IMR-90 (cell line): ENCODE measurements around the gene ATG9B. TPM values are rescaled to one million over a fixed set of nuclear protein-coding genes. Genes with fewer than 3 reads are reported as not detected.

Source experiments
- ATAC-seq: fragments of 200-7000 bp; cut with Tn5 transposase; 2 replicates; pipeline ENCODE4 v1.9.1; 2020; ENCODE audit warnings: low read depth, mild to moderate bottlenecking, moderate library complexity
- BruUV-seq: library from RNA; stranded (reverse); fragments of 400-500 nt; replicated peaks from 2 replicates; lab custom pipeline; 2021; lab: Mats Ljungman, UMichigan
- CTCF ChIA-PET: fragments of 300-600 bp; formaldehyde crosslinking; extraction: SDS; loops from one replicate; lab custom pipeline; 2021; ENCODE audit warnings: antibody characterized with exemption; lab: Yijun Ruan, JAX
- POLR2A ChIA-PET: fragments of 300-600 bp; sonication (Branson Sonifier 250); formaldehyde crosslinking; loops from one replicate; lab custom pipeline; 2022; ENCODE audit warnings: antibody characterized with exemption; ENCODE audit not compliant: unreplicated experiment; lab: Charles Lee
- DNase-seq: peaks from one replicate; pipeline ENCODE4 v3.0.0; 2013
- H2AFZ ChIP-seq: replicated peaks from 2 replicates; pipeline ENCODE3; 2013; ENCODE audit warnings: low read length, mild to moderate bottlenecking; ENCODE audit not compliant: poor library complexity
- H2AK5ac ChIP-seq: 2 replicates; pipeline ENCODE4 v1.6.1; 2013; ENCODE audit warnings: low read depth, low read length, inconsistent platforms
- H2AK9ac ChIP-seq: replicated peaks from 2 replicates; pipeline ENCODE3; 2013; ENCODE audit warnings: mild to moderate bottlenecking, low read depth, low read length, moderate library complexity; ENCODE audit not compliant: poor library complexity
- H2BK120ac ChIP-seq: 2 replicates; pipeline ENCODE4 v1.6.1; 2013; ENCODE audit warnings: low read depth, low read length, inconsistent platforms
- H2BK15ac ChIP-seq: 3 replicates; pipeline ENCODE4 v1.6.1; 2013; ENCODE audit warnings: low read depth, low read length, inconsistent platforms
- H2BK20ac ChIP-seq: 2 replicates; pipeline ENCODE4 v1.6.1; 2013; ENCODE audit warnings: low read depth, mild to moderate bottlenecking, inconsistent platforms, low read length, moderate library complexity
- H2BK5ac ChIP-seq: 2 replicates; pipeline ENCODE4 v1.6.1; 2013; ENCODE audit warnings: mild to moderate bottlenecking, low read depth, low read length, inconsistent platforms; ENCODE audit not compliant: poor library complexity, severe bottlenecking
- H3K14ac ChIP-seq: replicated peaks from 2 replicates; pipeline ENCODE4 v1.6.1; 2013; ENCODE audit warnings: low read depth, low read length, inconsistent platforms
- H3K18ac ChIP-seq: 2 replicates; pipeline ENCODE4 v1.6.1; 2013; ENCODE audit warnings: low read depth, low read length, control low read depth
- H3K23ac ChIP-seq: 2 replicates; pipeline ENCODE4 v1.6.1; 2013; ENCODE audit warnings: low read depth, low read length, inconsistent platforms
- H3K27ac ChIP-seq: 2 replicates; pipeline ENCODE4 v1.5.1; 2013; ENCODE audit warnings: mild to moderate bottlenecking, control low read depth, low read length; ENCODE audit not compliant: insufficient read depth
- H3K27me3 ChIP-seq: 2 replicates; pipeline ENCODE4 v1.6.1; 2013; ENCODE audit warnings: low read length; ENCODE audit not compliant: control insufficient read depth, insufficient read depth
- H3K36me3 ChIP-seq: 2 replicates; pipeline ENCODE4 v1.6.1; 2013; ENCODE audit warnings: low read length, mixed read lengths; ENCODE audit not compliant: control insufficient read depth, insufficient read depth
- H3K4ac ChIP-seq: 2 replicates; pipeline ENCODE4 v1.6.1; 2013; ENCODE audit warnings: low read depth, low read length, inconsistent platforms
- H3K4me1 ChIP-seq: 2 replicates; pipeline ENCODE4 v1.6.1; 2013; ENCODE audit warnings: low read length, mixed read lengths; ENCODE audit not compliant: control insufficient read depth, insufficient read depth
- H3K4me2 ChIP-seq: 2 replicates; pipeline ENCODE4 v1.6.1; 2013; ENCODE audit warnings: low read depth, mild to moderate bottlenecking, control low read depth, low read length, moderate library complexity
- H3K4me3 ChIP-seq: 2 replicates; pipeline ENCODE4 v1.5.1; 2013; ENCODE audit warnings: low read depth, mild to moderate bottlenecking, control low read depth, low read length, moderate library complexity; ENCODE audit not compliant: insufficient read depth
- H3K56ac ChIP-seq: 2 replicates; pipeline ENCODE4 v1.6.1; 2013; ENCODE audit warnings: low read length, inconsistent platforms; ENCODE audit not compliant: insufficient read depth; ENCODE audit errors: extremely low read depth
- H3K79me1 ChIP-seq, 2 experiments: 2 replicates each; pipeline ENCODE4 v1.6.1; 2013; ENCODE audit warnings: low read length in 2 of 2, inconsistent platforms in 1 of 2, low read depth in 1 of 2
- H3K9ac ChIP-seq: 2 replicates; pipeline ENCODE4 v1.6.1; 2013; ENCODE audit warnings: low read depth, low read length, control low read depth
- H3K9me1 ChIP-seq: 2 replicates; pipeline ENCODE4 v1.6.1; 2013; ENCODE audit warnings: low read length, inconsistent platforms; ENCODE audit not compliant: insufficient read depth
- H3K9me3 ChIP-seq: 2 replicates; pipeline ENCODE4 v1.6.1; 2013; ENCODE audit warnings: low read length; ENCODE audit not compliant: control insufficient read depth, insufficient read depth
- H4K20me1 ChIP-seq: 2 replicates; pipeline ENCODE4 v1.6.1; 2013; ENCODE audit warnings: low read length, inconsistent platforms; ENCODE audit not compliant: insufficient read depth
- H4K5ac ChIP-seq: 2 replicates; pipeline ENCODE4 v1.6.1; 2013; ENCODE audit warnings: mild to moderate bottlenecking, low read depth, low read length, control low read depth
- H4K8ac ChIP-seq, 2 experiments: 2 replicates each; pipeline ENCODE4 v1.6.1; 2013; ENCODE audit warnings: low read depth in 2 of 2, low read length in 2 of 2, control low read depth in 1 of 2, inconsistent platforms in 1 of 2
- H4K91ac ChIP-seq: 2 replicates; pipeline ENCODE4 v1.6.1; 2013; ENCODE audit warnings: low read depth, low read length, inconsistent platforms; ENCODE audit not compliant: insufficient read depth
- BHLHE40 ChIP-seq: fragments of 150-350 bp; IDR thresholded peaks from 2 replicates; pipeline ENCODE4 v1.6.1; 2016; ENCODE audit warnings: mild to moderate bottlenecking, low read depth, low read length
- CHD1 ChIP-seq: IDR thresholded peaks from 2 replicates; pipeline ENCODE4 v1.6.1; 2012; ENCODE audit warnings: low read depth, low read length, improper control_type of control experiment
- CTCF ChIP-seq: conservative IDR thresholded peaks from 2 replicates; pipeline ENCODE4 v1.5.1; 2012; ENCODE audit warnings: mild to moderate bottlenecking, low read depth, low read length, improper control_type of control experiment
- ELK1 ChIP-seq: fragments of 150-350 bp; IDR thresholded peaks from 2 replicates; pipeline ENCODE4 v1.6.1; 2016; ENCODE audit warnings: low read depth, mild to moderate bottlenecking, low read length, moderate library complexity, borderline replicate concordance
- FOS ChIP-seq: fragments of 150-350 bp; IDR thresholded peaks from 2 replicates; pipeline ENCODE4 v1.6.1; 2016; ENCODE audit warnings: low read depth, low read length
- MAFK ChIP-seq: IDR thresholded peaks from 2 replicates; pipeline ENCODE4 v1.6.1; 2012; ENCODE audit warnings: low read depth, low read length, improper control_type of control experiment
- MAZ ChIP-seq: IDR thresholded peaks from 2 replicates; pipeline ENCODE4 v1.6.1; 2012; ENCODE audit warnings: low read depth, mild to moderate bottlenecking, low read length, improper control_type of control experiment, moderate library complexity, borderline replicate concordance
- MXI1 ChIP-seq: IDR thresholded peaks from 2 replicates; pipeline ENCODE4 v1.6.1; 2012; ENCODE audit warnings: low read depth, mild to moderate bottlenecking, low read length, moderate library complexity, borderline replicate concordance
- NFE2L2 ChIP-seq: fragments of 150-350 bp; IDR thresholded peaks from 2 replicates; pipeline ENCODE4 v1.6.1; 2016; ENCODE audit warnings: low read depth, mild to moderate bottlenecking, low read length
- POLR2A ChIP-seq: IDR thresholded peaks from 2 replicates; pipeline ENCODE4 v1.6.1; 2012; ENCODE audit warnings: mild to moderate bottlenecking, low read depth, low read length
- RAD21 ChIP-seq: IDR thresholded peaks from 2 replicates; pipeline ENCODE4 v1.6.1; 2012; ENCODE audit warnings: low read length, improper control_type of control experiment
- RCOR1 ChIP-seq: IDR thresholded peaks from 2 replicates; pipeline ENCODE4 v1.6.1; 2012; ENCODE audit warnings: mild to moderate bottlenecking, low read length, improper control_type of control experiment; ENCODE audit not compliant: insufficient replicate concordance
- RFX5 ChIP-seq: IDR thresholded peaks from 2 replicates; pipeline ENCODE4 v1.8.0; 2012; ENCODE audit warnings: low read depth, mild to moderate bottlenecking, low read length, moderate library complexity
- SMC3 ChIP-seq: fragments of 150-350 bp; IDR thresholded peaks from 2 replicates; pipeline ENCODE4 v1.6.1; 2016; ENCODE audit warnings: low read depth, mild to moderate bottlenecking, antibody characterized with exemption, low read length, moderate library complexity
- USF2 ChIP-seq: fragments of 150-350 bp; IDR thresholded peaks from 2 replicates; pipeline ENCODE4 v1.6.1; 2017; ENCODE audit warnings: mild to moderate bottlenecking, antibody characterized with exemption, low read length, low read depth
- WGBS, 2 experiments: methylation state at CpG; one replicate each; pipeline versions ENCODE4 v1.1.5 to v1.1.7; 2013; ENCODE audit warnings: missing lambda C conversion rate in 2 of 2; ENCODE audit not compliant: insufficient read length in 1 of 2; ENCODE audit errors: extremely low coverage in 2 of 2; 5-methylcytosine and 5-hydroxymethylcytosine counted together
- dilution Hi-C: fragments of 300-500 bp; cut with HindIII; formaldehyde crosslinking; loops from one replicate; pipeline ENCODE4 v1.14.3; 2018; ENCODE audit warnings: low sequenced_read_pairs; ENCODE audit not compliant: unreplicated experiment
- in situ Hi-C: fragments of 300-500 bp; cut with MboI; formaldehyde crosslinking; loops from 3 replicates; pipeline ENCODE4 v1.14.3; 2019; ENCODE audit warnings: low sequenced_read_pairs, inconsistent platforms, mixed read lengths
- intact Hi-C: fragments of 100-400 bp; cut with micrococcal nuclease; formaldehyde crosslinking; loops from 2 replicates; pipeline ENCODE4 v1.10.0; 2022
- polyA plus RNA-seq, 3 experiments: library from polyadenylated mRNA; depleted of rRNA; stranded (reverse); fragments of >200 nt; gene quantifications; 2 replicates each; pipeline ENCODE4 v1.2.3, GENCODE V29; 2012; ENCODE audit warnings: low replicate concordance in 1 of 3
- total RNA-seq: library from RNA; depleted of rRNA; stranded (reverse); fragments of >200 nt; gene quantifications from 2 replicates; pipeline ENCODE4 v1.2.3, GENCODE V29; 2012

ATG9B gene
- total and polyA plus RNA-seq, 2 of the 4 experiments (the other 2 are of a cell fraction) = 0.18 to 0.91 TPM

GRCh38 chr7:150994141-150994837, 30.0 kb downstream of the ATG9B start:
- in situ Hi-C loops (loop anchor here (25.0 kb wide), 1 partner anchor 582 kb away; a partner anchor contains a TSS), dilution Hi-C loops (no loop called here), intact Hi-C loops (no loop called here)
- Histone ChIP-seq H3K27me3 (peaks cover 7% of the 10 kb centered on the region), H4K8ac (no peak overlapping the region), H3K4me3 (no peak overlapping the region), H3K4me1 (peaks cover 4% of the 10 kb centered on the region; the same call in 1 of the 2 replicates), H3K14ac (no peak overlapping the region), H4K20me1 (no peaks in the 10 kb centered on the region), H2AFZ (peak overlapping the region; percentile 29), H3K56ac (no peak overlapping the region), H4K5ac (no peak overlapping the region; the same call in 1 of the 2 replicates), H3K4me2 (no peak overlapping the region), H3K9ac (no peak overlapping the region), H3K79me1 (no peaks in the 10 kb centered on the region), H3K27ac (no peak overlapping the region), H3K18ac (no peak overlapping the region), H4K91ac (no peak overlapping the region), H3K23ac (no peak overlapping the region), H3K9me1 (no peaks in the 10 kb centered on the region), H3K36me3 (no peaks in the 10 kb centered on the region), H2AK5ac (no peak overlapping the region), H3K9me3 (peaks cover 10% of the 10 kb centered on the region), H2BK20ac (no peak overlapping the region), H2BK15ac (no peak overlapping the region), H2BK5ac (no peak overlapping the region), H2AK9ac (no peak overlapping the region), H2BK120ac (no peak overlapping the region), H3K4ac (no peak overlapping the region)
- CTCF ChIA-PET = interaction anchor here (0.5 to 2.1 kb wide), 2 partner anchors 32 to 909 kb away, joined by 4 to 7 read pairs; no protein-coding TSS in a partner anchor
- no TSS peak for BruUV-seq
- POLR2A ChIA-PET = no interaction called here
- ATAC-seq = peak; percentile 56
- WGBS, 2 experiments = no CpG with 5 or more reads among the region's 15 CpGs
- DNase-seq = no peak
- no peak for TF ChIP-seq RFX5
- TF ChIP-seq MAZ = no peak
- TF ChIP-seq SMC3 = no peak
- TF ChIP-seq MXI1 = no peak
- TF ChIP-seq POLR2A = no peak
- TF ChIP-seq USF2 = no peak
- TF ChIP-seq MAFK = no peak
- no peak for TF ChIP-seq FOS
- TF ChIP-seq RAD21 = no peak
- no peak for TF ChIP-seq BHLHE40
- no peak for TF ChIP-seq RCOR1
- TF ChIP-seq CTCF = no peak
- TF ChIP-seq NFE2L2 = no peak
- TF ChIP-seq CHD1 = no peak
- TF ChIP-seq ELK1 = no peak
